Astrocyte (in vitro differentiated cells and primary cell): ENCODE results near the gene FBXL14. TPM values are rescaled to one million over a fixed set of nuclear protein-coding genes. Genes with fewer than 3 reads are reported as not detected.
A peak's percentile ranks its signal among the peaks of the same experiment; 100 is the strongest.

Source experiments
- DNase-seq: peaks from one replicate; pipeline ENCODE4 v3.0.0-alpha.2; 2010; ENCODE audit warnings: low read depth
- FAIRE-seq: peaks from 2 replicates; lab custom pipeline; 2011; peaks lifted over from hg19 to GRCh38; lab: Jason Lieb, UNC
- H2AFZ ChIP-seq: 2 replicates; pipeline ENCODE4 v1.6.0; 2012; ENCODE audit warnings: low read depth, low read length, inconsistent platforms
- H3K27ac ChIP-seq: 2 replicates; pipeline ENCODE4 v1.5.1; 2011; ENCODE audit warnings: low read depth, low read length, inconsistent platforms
- H3K27me3 ChIP-seq: 2 replicates; pipeline ENCODE4 v1.6.0; 2011; ENCODE audit warnings: low read length, inconsistent platforms; ENCODE audit not compliant: insufficient read depth
- H3K36me3 ChIP-seq: 2 replicates; pipeline ENCODE4 v1.5.1; 2011; ENCODE audit warnings: low read length, inconsistent platforms; ENCODE audit not compliant: insufficient read depth
- H3K4me1 ChIP-seq: 2 replicates; pipeline ENCODE4 v1.5.1; 2011; ENCODE audit warnings: low read length, inconsistent platforms; ENCODE audit not compliant: insufficient read depth
- H3K4me2 ChIP-seq: 2 replicates; pipeline ENCODE4 v1.6.0; 2012; ENCODE audit warnings: low read length, inconsistent platforms
- H3K4me3 ChIP-seq: 2 replicates; pipeline ENCODE4 v1.5.1; 2011; ENCODE audit warnings: low read depth, mild to moderate bottlenecking, low read length, inconsistent platforms; ENCODE audit not compliant: insufficient read depth
- H3K79me2 ChIP-seq: 2 replicates; pipeline ENCODE4 v1.6.0; 2012; ENCODE audit warnings: mild to moderate bottlenecking, low read length, inconsistent platforms; ENCODE audit not compliant: insufficient read depth
- H3K9ac ChIP-seq: 2 replicates; pipeline ENCODE4 v1.6.0; 2012; ENCODE audit warnings: mild to moderate bottlenecking, low read length, inconsistent platforms
- H3K9me3 ChIP-seq: 2 replicates; pipeline ENCODE4 v1.5.1; 2012; ENCODE audit warnings: low read depth, mild to moderate bottlenecking, low read length, inconsistent platforms; ENCODE audit not compliant: insufficient read depth
- H4K20me1 ChIP-seq: 2 replicates; pipeline ENCODE4 v1.6.0; 2012; ENCODE audit warnings: low read length, inconsistent platforms; ENCODE audit not compliant: insufficient read depth
- H3K27ac Mint-ChIP-seq: one replicate; pipeline ENCODE4 v1.8.0; 2021; ENCODE audit warnings: mild to moderate bottlenecking, mixed read lengths; ENCODE audit not compliant: unreplicated experiment
- H3K27me3 Mint-ChIP-seq: one replicate; pipeline ENCODE4 v1.8.0; 2021; ENCODE audit warnings: low read depth, mixed read lengths; ENCODE audit not compliant: unreplicated experiment
- H3K36me3 Mint-ChIP-seq: one replicate; pipeline ENCODE4 v1.8.0; 2021; ENCODE audit warnings: low read depth, mixed read lengths; ENCODE audit not compliant: unreplicated experiment
- H3K4me1 Mint-ChIP-seq: one replicate; pipeline ENCODE4 v1.8.0; 2021; ENCODE audit warnings: low read depth, mixed read lengths; ENCODE audit not compliant: unreplicated experiment
- H3K4me3 Mint-ChIP-seq: one replicate; pipeline ENCODE4 v1.8.0; 2021; ENCODE audit warnings: mild to moderate bottlenecking, moderate library complexity, mixed read lengths; ENCODE audit not compliant: unreplicated experiment
- H3K9me3 Mint-ChIP-seq: one replicate; pipeline ENCODE4 v1.8.0; 2021; ENCODE audit warnings: mild to moderate bottlenecking, mixed read lengths; ENCODE audit not compliant: unreplicated experiment
- CTCF ChIP-seq: IDR thresholded peaks from 2 replicates; pipeline ENCODE4 v1.5.1; 2011; ENCODE audit warnings: low read depth, mild to moderate bottlenecking, inconsistent platforms, low read length, moderate library complexity; ENCODE audit not compliant: insufficient read depth
- EZH2 ChIP-seq: IDR thresholded peaks from 2 replicates; pipeline ENCODE4 v1.6.1; 2012; ENCODE audit warnings: mild to moderate bottlenecking, low read length, inconsistent platforms; ENCODE audit not compliant: insufficient read depth
- total RNA-seq: library from RNA; stranded (reverse); gene quantifications from 2 replicates; pipeline ENCODE4 v1.2.1, GENCODE V29; 2021

FBXL14 gene
- total RNA-seq, 1 donor from 2014 or later = 9.2 TPM

GRCh38 chr12:1529228-1529861, 65.0 kb downstream of the FBXL14 start:
- peak overlapping the region; percentile 92 for H3K4me3 Mint-ChIP-seq
- peak overlapping the region; percentile 90 for H3K4me2 ChIP-seq
- H3K27me3 ChIP-seq = no peaks in the 10 kb centered on the region
- TF ChIP-seq CTCF (no peak), EZH2 (peak; percentile 42)
- peak overlapping the region; percentile 64 for H2AFZ ChIP-seq
- no peaks in the 10 kb centered on the region for H3K9me3 Mint-ChIP-seq
- FAIRE-seq = no peak
- peaks cover 57% of the 10 kb centered on the region for H3K4me1 Mint-ChIP-seq
- no peaks in the 10 kb centered on the region for H3K27me3 Mint-ChIP-seq
- no peaks in the 10 kb centered on the region for H3K36me3 ChIP-seq
- H3K4me3 ChIP-seq = peak overlapping the region; percentile 46
- peaks cover 43% of the 10 kb centered on the region for H3K4me1 ChIP-seq
- no peak overlapping the region for H3K27ac ChIP-seq
- peaks cover 11% of the 10 kb centered on the region for H3K36me3 Mint-ChIP-seq
- H3K27ac Mint-ChIP-seq = peak overlapping the region; percentile 99
- H3K79me2 ChIP-seq = peaks cover 41% of the 10 kb centered on the region
- peaks cover 31% of the 10 kb centered on the region for H4K20me1 ChIP-seq
- peak overlapping the region; percentile 66 for H3K9ac ChIP-seq
- H3K9me3 ChIP-seq = no peaks in the 10 kb centered on the region
- DNase-seq = no peak

- Histone ChIP-seq H3K79me2 (peaks cover 35% of the 10 kb centered on the region), H3K36me3 (no peaks in the 10 kb centered on the region), H3K9ac (no peak overlapping the region), H3K4me3 (no peak overlapping the region), H3K27ac (no peak overlapping the region), H2AFZ (no peak overlapping the region), H3K4me2 (no peak overlapping the region), H3K27me3 (peaks cover under 1% of the 10 kb centered on the region), H3K4me1 (peaks cover 38% of the 10 kb centered on the region), H3K9me3 (no peaks in the 10 kb centered on the region), H4K20me1 (peaks cover 26% of the 10 kb centered on the region)
- H3K27me3 Mint-ChIP-seq = no peaks in the 10 kb centered on the region
- no peak for DNase-seq
- H3K27ac Mint-ChIP-seq = peak overlapping the region; percentile 20
- peak overlapping the region; percentile 4 for H3K4me3 Mint-ChIP-seq
- no peaks in the 10 kb centered on the region for H3K9me3 Mint-ChIP-seq
- FAIRE-seq = no peak
- peaks cover 9% of the 10 kb centered on the region for H3K36me3 Mint-ChIP-seq
- H3K4me1 Mint-ChIP-seq = peaks cover 56% of the 10 kb centered on the region
- TF ChIP-seq EZH2 = no peak
- TF ChIP-seq CTCF = no peak
These were observed 65.6 kb downstream of the FBXL14 start for GRCh38 chr12:1528791-1529190.

DNA sequence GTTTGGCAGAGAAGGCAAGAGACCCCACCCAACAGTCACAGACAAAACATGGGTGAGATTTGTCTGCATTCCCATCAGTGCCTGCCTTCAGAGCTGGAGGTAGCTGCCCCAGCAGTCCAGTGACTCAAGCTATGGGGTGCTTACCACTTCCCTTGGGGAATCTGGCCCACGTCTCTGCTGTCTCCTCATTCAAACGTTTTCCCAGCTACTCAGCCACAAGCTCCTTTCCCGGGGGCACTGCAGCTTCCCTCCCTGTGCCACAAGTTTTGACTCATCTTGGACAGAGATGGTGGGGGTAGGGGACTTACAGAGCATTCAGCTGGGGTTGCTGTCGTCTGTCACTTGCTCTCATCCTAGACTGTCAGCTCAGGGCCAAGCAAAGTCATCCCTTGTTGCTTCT, 66.6 kb downstream of the FBXL14 start:
- Mint-ChIP-seq H3K36me3 (peaks cover 7% of the 10 kb centered on the region), H3K27ac (peak overlapping the region; percentile 87), H3K4me1 (peaks cover 53% of the 10 kb centered on the region), H3K27me3 (no peaks in the 10 kb centered on the region), H3K9me3 (no peaks in the 10 kb centered on the region), H3K4me3 (peak overlapping the region; percentile 72)
- Histone ChIP-seq H3K27ac (peak overlapping the region; percentile 4), H3K79me2 (peaks cover 25% of the 10 kb centered on the region), H4K20me1 (peaks cover 16% of the 10 kb centered on the region), H3K4me3 (no peak overlapping the region), H2AFZ (no peak overlapping the region), H3K36me3 (no peaks in the 10 kb centered on the region), H3K4me1 (peaks cover 33% of the 10 kb centered on the region), H3K9ac (no peak overlapping the region), H3K4me2 (peak overlapping the region; percentile 49), H3K9me3 (no peaks in the 10 kb centered on the region), H3K27me3 (peaks cover 2% of the 10 kb centered on the region)
- FAIRE-seq (peak; percentile 92), DNase-seq (peak; percentile 76)
- TF ChIP-seq CTCF = no peak
- TF ChIP-seq EZH2 = no peak
